ENCODE measurements around the gene CEBPE. TPM values are rescaled to one million over a fixed set of nuclear protein-coding genes. Genes with fewer than 3 reads are reported as not detected.

The CEBPE gene
- total RNA-seq, 1 experiment from 2014 or later = not detected

GRCh38 chr14:23151342-23151741 lies 32.3 kb upstream of the CEBPE start:
- H3K4me1 ChIP-seq (ENCODE audit: control insufficient read depth in 1 of 2, insufficient read depth in 2 of 2, low read length in 2 of 2) = peaks cover 10 to 20% of the 10 kb centered on the region in 2 experiments; a peak in 3 of 4 replicates
- BruUV-seq (replicated peaks) = no TSS peak
- ChIA-PET CTCF (interaction anchor here (0.7 kb wide), 1 partner anchor 206 kb away, joined by 4 read pairs; no protein-coding TSS in a partner anchor), RAD21 (ENCODE audit: low non-redundant PET in 1 of 2, low total read pairs in 2 of 2, uncharacterized antibody in 2 of 2, unreplicated experiment in 2 of 2) (no interaction called here), POLR2A (no interaction called here)
- H4K20me1 ChIP-seq (ENCODE audit: insufficient read depth) = no peaks in the 10 kb centered on the region
- DNase-seq (ENCODE audit: low read depth, low spot score) (no peak), ATAC-seq (no peak)
- no peaks in the 10 kb centered on the region for H3K36me3 ChIP-seq (ENCODE audit: control insufficient read depth in 1 of 2, insufficient read depth in 2 of 2, low read length in 2 of 2)
- H3K4me2 ChIP-seq (ENCODE audit: low read length) = no peak overlapping the region
- H3K79me2 ChIP-seq (ENCODE audit: insufficient read depth, low read length) = no peaks in the 10 kb centered on the region
- TF ChIP-seq CTCF (IDR thresholded peaks at IDR 0.05 in 2 of 3, conservative IDR thresholded peaks at IDR 0.05 in 1 of 3; ENCODE audit: borderline replicate concordance in 1 of 3, insufficient read depth in 1 of 3, low read depth in 2 of 3, low read length in 2 of 3) = no peak
- no peaks in the 10 kb centered on the region for H3K9me2 ChIP-seq (ENCODE audit: insufficient read depth)
- no peak overlapping the region for H3K4me3 ChIP-seq (replicated peaks in 1 of 2; ENCODE audit: low read depth in 1 of 2, low read length in 2 of 2)
- H3K27me3 ChIP-seq (ENCODE audit: insufficient read depth, low read length) = no peaks in the 10 kb centered on the region
- intact Hi-C loops (cut with micrococcal nuclease) = no loop called here
- no peaks in the 10 kb centered on the region for H3K9me3 ChIP-seq (ENCODE audit: control insufficient read depth in 1 of 2, insufficient read depth in 1 of 2, low read depth in 1 of 2, low read length in 2 of 2)
- H2AFZ ChIP-seq (ENCODE audit: low read depth, low read length, poor library complexity, severe bottlenecking) = no peak overlapping the region
- H3K27ac ChIP-seq (ENCODE audit: low read depth, low read length) = no peak overlapping the region
- no peak overlapping the region for H3K9ac ChIP-seq (ENCODE audit: low read length)

- Histone ChIP-seq H3K9ac (ENCODE audit: low read length) (no peak overlapping the region), H3K4me3 (replicated peaks in 1 of 2; ENCODE audit: low read depth in 1 of 2, low read length in 2 of 2) (no peak overlapping the region), H3K27ac (ENCODE audit: low read depth, low read length) (no peak overlapping the region), H4K20me1 (ENCODE audit: insufficient read depth) (no peaks in the 10 kb centered on the region), H3K9me3 (ENCODE audit: control insufficient read depth in 1 of 2, insufficient read depth in 1 of 2, low read depth in 1 of 2, low read length in 2 of 2) (no peaks in the 10 kb centered on the region), H3K4me2 (ENCODE audit: low read length) (no peak overlapping the region), H2AFZ (ENCODE audit: low read depth, low read length, poor library complexity, severe bottlenecking) (no peak overlapping the region), H3K36me3 (ENCODE audit: control insufficient read depth in 1 of 2, insufficient read depth in 2 of 2, low read length in 2 of 2) (no peaks in the 10 kb centered on the region), H3K79me2 (ENCODE audit: insufficient read depth, low read length) (no peaks in the 10 kb centered on the region), H3K27me3 (ENCODE audit: insufficient read depth, low read length) (no peaks in the 10 kb centered on the region), H3K4me1 (ENCODE audit: control insufficient read depth in 1 of 2, insufficient read depth in 2 of 2, low read length in 2 of 2) (peaks cover 7 to 12% of the 10 kb centered on the region in 2 experiments; a peak in 3 of 4 replicates), H3K9me2 (ENCODE audit: insufficient read depth) (no peaks in the 10 kb centered on the region)
- DNase-seq (ENCODE audit: low read depth, low spot score) (no peak), ATAC-seq (no peak)
- intact Hi-C loops (cut with micrococcal nuclease) = no loop called here
- CTCF ChIA-PET = interaction anchor here (1.0 kb wide), 1 partner anchor 29 kb away, joined by 3 read pairs; no protein-coding TSS in a partner anchor
- BruUV-seq (replicated peaks) = no TSS peak
- TF ChIP-seq MAX (IDR thresholded peaks at IDR 0.05) (no peak), CEBPB (IDR thresholded peaks at IDR 0.05; ENCODE audit: low read depth) (no peak), EGR1 (IDR thresholded peaks at IDR 0.05; ENCODE audit: low read depth) (no peak), TCF7L2 (IDR thresholded peaks at IDR 0.05; ENCODE audit: borderline replicate concordance, extremely low read depth, insufficient read depth, insufficient read length) (no peak), ELF1 (IDR thresholded peaks at IDR 0.05; ENCODE audit: borderline replicate concordance, low read depth) (no peak), ZNF274 (IDR thresholded peaks at IDR 0.05; ENCODE audit: low read depth, low read length) (no peak), REST (IDR thresholded peaks at IDR 0.05; ENCODE audit: low read depth) (no peak), RAD21 (IDR thresholded peaks at IDR 0.05; ENCODE audit: low read depth) (no peak), CBX3 (IDR thresholded peaks at IDR 0.05; ENCODE audit: low read depth) (no peak), POLR2A (IDR thresholded peaks at IDR 0.05; ENCODE audit: borderline replicate concordance, extremely low read depth, insufficient read depth, insufficient read length) (no peak)
- RAD21 ChIA-PET (ENCODE audit: low non-redundant PET in 1 of 2, low total read pairs in 2 of 2, uncharacterized antibody in 2 of 2, unreplicated experiment in 2 of 2) = no interaction called here
- POLR2A ChIA-PET = interaction anchor here (0.8 kb wide), 1 partner anchor 384 kb away, joined by 3 read pairs; the partner anchor contains the start of gene OXA1L
Measured at GRCh38 chr14:23149745-23150144, 30.7 kb upstream of the CEBPE start.
